GM12892 (cell line): Measurements from ENCODE around the gene PNKD.

Experiments
- POLR2A ChIP-seq: IDR thresholded peaks from 2 replicates; pipeline ENCODE4 v1.6.1; 2011; ENCODE audit warnings: low read depth, low read length, control low read depth
- POLR2AphosphoS5 ChIP-seq: IDR thresholded peaks from 2 replicates; pipeline ENCODE4 v1.6.1; 2011; ENCODE audit warnings: low read depth, low read length, control low read depth

GRCh38 chr2:218371983-218372350 is 101.6 kb downstream of the PNKD start:
- TF ChIP-seq POLR2AphosphoS5 (no peak), POLR2A (no peak)
